ENCODE measurements around the gene DGKG. TPM values are rescaled to one million over a fixed set of nuclear protein-coding genes. Genes with fewer than 3 reads are reported as not detected.

The DGKG gene
- total and polyA plus RNA-seq, 2 of the 8 experiments (the other 6 are each of a cell fraction or from before 2014, with no cell fraction given): 0.30 to 0.48 TPM

DNA sequence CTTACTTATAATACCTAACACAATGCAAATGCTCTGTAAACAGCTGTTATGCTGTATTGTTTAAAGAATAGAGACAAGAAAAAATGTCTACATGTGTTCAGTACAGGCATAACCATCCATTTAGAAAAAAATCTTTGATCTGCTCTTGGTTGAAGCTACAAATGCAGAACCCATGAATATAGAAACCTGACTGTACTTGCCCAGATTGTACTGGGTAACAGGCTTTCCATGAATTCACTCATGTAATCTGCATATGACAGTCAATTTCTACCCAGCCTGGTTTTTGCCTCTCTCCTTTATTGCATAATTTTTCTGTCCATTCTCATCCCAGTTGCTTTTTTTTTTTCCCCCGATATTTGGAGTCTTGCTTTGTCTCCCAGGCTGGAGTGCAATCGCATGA is 190.5 kb downstream of the DGKG start:
- Histone ChIP-seq H3K4me1 (replicated peaks in 1 of 4; ENCODE audit: control insufficient read depth in 3 of 4, insufficient read depth in 4 of 4, low read length in 3 of 4) (no peaks in the 10 kb centered on the region), H3K79me1 (ENCODE audit: low read depth, low read length) (no peaks in the 10 kb centered on the region), H3K4ac (replicated peaks; ENCODE audit: insufficient read length, low read depth, low read length) (no peak overlapping the region), H4K8ac (ENCODE audit: extremely low read depth, insufficient read depth, low read length) (no peak overlapping the region), H3K23ac (ENCODE audit: insufficient read length) (no peak overlapping the region), H3K4me2 (ENCODE audit: insufficient read depth in 1 of 2, low read depth in 2 of 2, low read length in 2 of 2) (no peak overlapping the region), H2BK12ac (ENCODE audit: low read depth, low read length) (no peak overlapping the region), H3K27me3 (replicated peaks in 1 of 4; ENCODE audit: control insufficient read depth in 3 of 4, extremely low read depth in 1 of 4, insufficient read depth in 3 of 4, low read length in 3 of 4) (no peaks in the 10 kb centered on the region; a peak in 1 of 7 replicates), H3K36me3 (ENCODE audit: control insufficient read depth in 2 of 4, insufficient read depth in 4 of 4, low read length in 3 of 4) (no peaks in the 10 kb centered on the region), H3K27ac (ENCODE audit: low read depth, low read length) (no peak overlapping the region), H2BK15ac (ENCODE audit: low read length) (no peak overlapping the region), H2BK120ac (replicated peaks; ENCODE audit: low read depth, low read length) (no peak overlapping the region), H3K9me3 (ENCODE audit: insufficient read depth in 2 of 2, low read depth in 1 of 2, low read length in 1 of 2) (no peaks in the 10 kb centered on the region), H3K18ac (ENCODE audit: extremely low read depth, low read length) (no peak overlapping the region), H3K14ac (ENCODE audit: insufficient read length) (no peak overlapping the region), H3K9ac (replicated peaks in 1 of 4; ENCODE audit: extremely low read depth in 1 of 4, low read depth in 3 of 4, low read length in 3 of 4) (no peak overlapping the region), H2AK5ac (ENCODE audit: low read depth, low read length) (no peak overlapping the region), H3K79me2 (ENCODE audit: control insufficient read depth in 1 of 2, insufficient read depth in 2 of 2, low read length in 2 of 2) (no peaks in the 10 kb centered on the region), H2BK20ac (ENCODE audit: low read length) (no peak overlapping the region), H4K20me1 (replicated peaks in 1 of 2; ENCODE audit: control insufficient read depth in 1 of 2, insufficient read depth in 2 of 2, low read length in 2 of 2) (no peaks in the 10 kb centered on the region), H3K4me3 (ENCODE audit: extremely low read depth in 1 of 4, insufficient read depth in 2 of 4, low read depth in 3 of 4, low read length in 4 of 4) (no peak overlapping the region), H2AFZ (ENCODE audit: low read length) (no peak overlapping the region), H3K56ac (replicated peaks; ENCODE audit: insufficient read length, low read depth, low read length) (no peak overlapping the region), H4K91ac (replicated peaks; ENCODE audit: insufficient read length, low read length) (no peak overlapping the region), H4K5ac (ENCODE audit: insufficient read length, low read depth, low read length) (no peak overlapping the region), H3K23me2 (ENCODE audit: low read depth, low read length) (no peaks in the 10 kb centered on the region), H2BK5ac (ENCODE audit: low read depth, low read length) (no peak overlapping the region)
- TF ChIP-seq HDAC2 (IDR thresholded peaks at IDR 0.05; ENCODE audit: borderline replicate concordance in 1 of 2, low read depth in 2 of 2, low read length in 2 of 2): no peak
- TF ChIP-seq POLR2AphosphoS5 (IDR thresholded peaks at IDR 0.05; ENCODE audit: low read depth, low read length): no peak
- no peak for TF ChIP-seq CHD2 (IDR thresholded peaks at IDR 0.05; ENCODE audit: low read length)
- no peak for TF ChIP-seq SIX5 (IDR thresholded peaks at IDR 0.05; ENCODE audit: low read depth, low read length)
- TF ChIP-seq GABPA (IDR thresholded peaks at IDR 0.05; ENCODE audit: borderline replicate concordance, insufficient read depth, low read length): no peak
- no peak for TF ChIP-seq TAF1 (IDR thresholded peaks at IDR 0.05; ENCODE audit: low read depth, low read length)
- TF ChIP-seq NANOG (IDR thresholded peaks at IDR 0.05; ENCODE audit: insufficient read depth, low read depth, low read length, poor library complexity, severe bottlenecking): no peak
- TF ChIP-seq, protein P1, sequence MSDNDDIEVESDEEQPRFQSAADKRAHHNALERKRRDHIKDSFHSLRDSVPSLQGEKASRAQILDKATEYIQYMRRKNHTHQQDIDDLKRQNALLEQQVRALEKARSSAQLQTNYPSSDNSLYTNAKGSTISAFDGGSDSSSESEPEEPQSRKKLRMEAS (IDR thresholded peaks at IDR 0.05): no peak
- no peak for TF ChIP-seq POLR2A (IDR thresholded peaks at IDR 0.05; ENCODE audit: control extremely low read depth in 1 of 2, low read depth in 2 of 2, low read length in 2 of 2)
- TF ChIP-seq BACH1 (IDR thresholded peaks at IDR 0.05; ENCODE audit: low read length): no peak
- no peak for TF ChIP-seq RXRA (IDR thresholded peaks at IDR 0.05; ENCODE audit: insufficient read depth, low read depth, low read length)
- no peak for TF ChIP-seq SRF (IDR thresholded peaks at IDR 0.05; ENCODE audit: low read depth, low read length)
- TF ChIP-seq KDM1A (IDR thresholded peaks at IDR 0.05; ENCODE audit: borderline replicate concordance, low read length): no peak
- no peak for DNase-seq (ENCODE audit: low read depth in 1 of 2, low spot score in 2 of 2)
- CTCF ChIA-PET (ENCODE audit: partially characterized antibody): no interaction called here
- POLR2A ChIA-PET (ENCODE audit: partially characterized antibody): interaction anchor here (1.3 kb wide), 1 partner anchor 10 kb away, joined by 3 read pairs; no protein-coding TSS in a partner anchor
- FAIRE-seq: no peak
- 100% methylated on average over 2 of the region's 2 CpGs; no CpG with 5 or more reads in 1 of the 2 experiments for WGBS, 2 experiments (ENCODE audit: extremely low coverage in 1 of 2, insufficient coverage in 1 of 2, insufficient read length in 1 of 2, insufficient replicate concordance in 2 of 2, low coverage in 1 of 2, low lambda C conversion rate in 2 of 2, missing lambda C conversion rate in 1 of 2)
